Neural cell (in vitro differentiated cells): ENCODE measurements around the gene BMPR2. TPM values are rescaled to one million over a fixed set of nuclear protein-coding genes. Genes with fewer than 3 reads are reported as not detected.

ENCODE experiments used
- H2AFZ ChIP-seq: fragments of 200-600, 300-800 bp; sonication (generic), shearing (Covaris generic); 2 replicates; pipeline ENCODE4 v1.6.0; 2014; ENCODE audit warnings: low read depth, mild to moderate bottlenecking, antibody characterized with exemption, low read length, moderate library complexity
- H3F3A ChIP-seq: fragments of 200-600 bp; shearing (Covaris generic); 2 replicates; pipeline ENCODE4 v1.6.1; 2016; ENCODE audit warnings: mild to moderate bottlenecking, moderate library complexity, mixed read lengths, antibody characterized with exemption, low read length; ENCODE audit not compliant: insufficient read depth, poor library complexity, severe bottlenecking
- H3K27ac ChIP-seq: fragments of 200-600, 300-800 bp; sonication (generic), shearing (Covaris generic); 2 replicates; pipeline ENCODE4 v1.5.1; 2014; ENCODE audit warnings: mild to moderate bottlenecking, low read length, moderate library complexity
- H3K27me3 ChIP-seq: fragments of 300-800, 200-600 bp; sonication (generic), shearing (Covaris generic); 2 replicates; pipeline ENCODE4 v1.6.0; 2014; ENCODE audit warnings: mild to moderate bottlenecking, low read depth, low read length, moderate library complexity; ENCODE audit not compliant: insufficient read depth
- H3K36me3 ChIP-seq: fragments of 300-800, 200-600 bp; sonication (generic), shearing (Covaris generic); 2 replicates; pipeline ENCODE4 v1.5.1; 2014; ENCODE audit warnings: mild to moderate bottlenecking, antibody characterized with exemption, low read length, moderate library complexity; ENCODE audit not compliant: insufficient read depth
- H3K4me2 ChIP-seq: fragments of 300-800, 200-600 bp; sonication (generic), shearing (Covaris generic); 2 replicates; pipeline ENCODE4 v1.6.0; 2014; ENCODE audit warnings: mild to moderate bottlenecking, low read length
- H3K4me3 ChIP-seq: fragments of 300-800, 200-600 bp; sonication (generic), shearing (Covaris generic); 2 replicates; pipeline ENCODE4 v1.5.1; 2014; ENCODE audit warnings: mild to moderate bottlenecking, low read length, moderate library complexity
- H3K79me2 ChIP-seq: fragments of 200-600 bp; shearing (Covaris generic); replicated peaks from 2 replicates; pipeline ENCODE4 v1.6.0; 2014; ENCODE audit warnings: mild to moderate bottlenecking, low read length, moderate library complexity; ENCODE audit not compliant: insufficient read depth
- H3K9ac ChIP-seq: fragments of 300-800, 200-600 bp; sonication (generic), shearing (Covaris generic); 2 replicates; pipeline ENCODE4 v1.6.1; 2016; ENCODE audit warnings: mild to moderate bottlenecking, low read length, mixed read lengths
- H3K9me2 ChIP-seq: fragments of 200-600 bp; shearing (Covaris generic); 2 replicates; pipeline ENCODE4 v1.6.1; 2016; ENCODE audit warnings: mild to moderate bottlenecking, low read length, mixed read lengths; ENCODE audit not compliant: insufficient read depth
- H3K9me3 ChIP-seq: fragments of 200-600, 300-800 bp; sonication (generic), shearing (Covaris generic); 2 replicates; pipeline ENCODE4 v1.6.1; 2016; ENCODE audit warnings: mild to moderate bottlenecking, mixed run types, low read length, moderate library complexity, mixed read lengths
- H4K20me1 ChIP-seq: fragments of 200-600 bp; shearing (Covaris generic); 2 replicates; pipeline ENCODE4 v1.6.1; 2016; ENCODE audit warnings: mild to moderate bottlenecking, mixed run types; ENCODE audit not compliant: insufficient read depth
- EP300 ChIP-seq: fragments of 450-650 bp; conservative IDR thresholded peaks from 2 replicates; pipeline ENCODE4 v1.6.1; 2014; ENCODE audit warnings: antibody characterized with exemption, mild to moderate bottlenecking, moderate library complexity; ENCODE audit not compliant: poor library complexity, severe bottlenecking
- EZH2 ChIP-seq: fragments of 200-600, 300-800 bp; shearing (Covaris generic), sonication (generic); IDR thresholded peaks from 2 replicates; pipeline ENCODE4 v1.6.1; 2014; ENCODE audit warnings: antibody characterized with exemption, low read length, borderline replicate concordance, mild to moderate bottlenecking; ENCODE audit not compliant: insufficient read depth, poor library complexity, severe bottlenecking
- MXI1 ChIP-seq: fragments of 450-650 bp; conservative IDR thresholded peaks from 2 replicates; pipeline ENCODE4 v1.6.1; 2014; ENCODE audit warnings: antibody characterized with exemption, mild to moderate bottlenecking; ENCODE audit not compliant: poor library complexity, severe bottlenecking
- POLR2AphosphoS5 ChIP-seq: IDR thresholded peaks from 2 replicates; pipeline ENCODE4 v1.6.1; 2012
- RAD21 ChIP-seq: fragments of 450-650 bp; conservative IDR thresholded peaks from 2 replicates; pipeline ENCODE4 v1.6.1; 2014; ENCODE audit warnings: antibody characterized with exemption, mild to moderate bottlenecking, moderate library complexity
- SMC3 ChIP-seq: fragments of 450-650 bp; conservative IDR thresholded peaks from 2 replicates; pipeline ENCODE4 v1.6.1; 2014; ENCODE audit warnings: antibody characterized with exemption, mild to moderate bottlenecking, moderate library complexity; ENCODE audit not compliant: poor library complexity
- TAF1 ChIP-seq: IDR thresholded peaks from 2 replicates; pipeline ENCODE4 v1.6.1; 2012; ENCODE audit warnings: low read depth
- polyA plus RNA-seq: library from polyadenylated mRNA; depleted of rRNA; stranded (reverse); fragments of >200 nt; gene quantifications from 2 replicates; pipeline ENCODE4 v1.2.3, GENCODE V29; 2014
- TF ChIP-seq, protein P1 (sequence below): fragments of 450-650 bp; IDR thresholded peaks from 2 replicates; pipeline ENCODE4 v1.5.1; 2014; ENCODE audit warnings: antibody characterized with exemption, mild to moderate bottlenecking, moderate library complexity; ENCODE audit not compliant: poor library complexity, severe bottlenecking
- TF ChIP-seq, protein P2 (sequence below): IDR thresholded peaks from 2 replicates; pipeline ENCODE4 v1.6.1; 2012; ENCODE audit warnings: borderline replicate concordance

BMPR2 gene
- polyA plus RNA-seq, 1 donor from 2014 or later: 18.4 TPM

DNA sequence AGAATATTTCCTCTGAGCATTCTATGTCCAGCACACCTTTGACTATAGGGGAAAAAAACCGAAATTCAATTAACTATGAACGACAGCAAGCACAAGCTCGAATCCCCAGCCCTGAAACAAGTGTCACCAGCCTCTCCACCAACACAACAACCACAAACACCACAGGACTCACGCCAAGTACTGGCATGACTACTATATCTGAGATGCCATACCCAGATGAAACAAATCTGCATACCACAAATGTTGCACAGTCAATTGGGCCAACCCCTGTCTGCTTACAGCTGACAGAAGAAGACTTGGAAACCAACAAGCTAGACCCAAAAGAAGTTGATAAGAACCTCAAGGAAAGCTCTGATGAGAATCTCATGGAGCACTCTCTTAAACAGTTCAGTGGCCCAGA lies 179.2 kb downstream of the BMPR2 start:
- H3K36me3 ChIP-seq: peaks cover 5% of the 10 kb centered on the region
- H3K4me3 ChIP-seq: no peak overlapping the region
- no peaks in the 10 kb centered on the region for H3K27me3 ChIP-seq
- no peaks in the 10 kb centered on the region for H3K9me2 ChIP-seq
- H3K9ac ChIP-seq: no peak overlapping the region
- no peak overlapping the region for H2AFZ ChIP-seq
- no peaks in the 10 kb centered on the region for H3K9me3 ChIP-seq
- H3K27ac ChIP-seq: no peak overlapping the region
- H3K79me2 ChIP-seq: no peaks in the 10 kb centered on the region
- TF ChIP-seq EP300 (no peak), EZH2 (no peak), RAD21 (no peak), SMC3 (no peak), MXI1 (no peak), TAF1 (no peak), POLR2AphosphoS5 (no peak)
- TF ChIP-seq, protein P1, sequence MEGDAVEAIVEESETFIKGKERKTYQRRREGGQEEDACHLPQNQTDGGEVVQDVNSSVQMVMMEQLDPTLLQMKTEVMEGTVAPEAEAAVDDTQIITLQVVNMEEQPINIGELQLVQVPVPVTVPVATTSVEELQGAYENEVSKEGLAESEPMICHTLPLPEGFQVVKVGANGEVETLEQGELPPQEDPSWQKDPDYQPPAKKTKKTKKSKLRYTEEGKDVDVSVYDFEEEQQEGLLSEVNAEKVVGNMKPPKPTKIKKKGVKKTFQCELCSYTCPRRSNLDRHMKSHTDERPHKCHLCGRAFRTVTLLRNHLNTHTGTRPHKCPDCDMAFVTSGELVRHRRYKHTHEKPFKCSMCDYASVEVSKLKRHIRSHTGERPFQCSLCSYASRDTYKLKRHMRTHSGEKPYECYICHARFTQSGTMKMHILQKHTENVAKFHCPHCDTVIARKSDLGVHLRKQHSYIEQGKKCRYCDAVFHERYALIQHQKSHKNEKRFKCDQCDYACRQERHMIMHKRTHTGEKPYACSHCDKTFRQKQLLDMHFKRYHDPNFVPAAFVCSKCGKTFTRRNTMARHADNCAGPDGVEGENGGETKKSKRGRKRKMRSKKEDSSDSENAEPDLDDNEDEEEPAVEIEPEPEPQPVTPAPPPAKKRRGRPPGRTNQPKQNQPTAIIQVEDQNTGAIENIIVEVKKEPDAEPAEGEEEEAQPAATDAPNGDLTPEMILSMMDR: no peak
- TF ChIP-seq, protein P2, sequence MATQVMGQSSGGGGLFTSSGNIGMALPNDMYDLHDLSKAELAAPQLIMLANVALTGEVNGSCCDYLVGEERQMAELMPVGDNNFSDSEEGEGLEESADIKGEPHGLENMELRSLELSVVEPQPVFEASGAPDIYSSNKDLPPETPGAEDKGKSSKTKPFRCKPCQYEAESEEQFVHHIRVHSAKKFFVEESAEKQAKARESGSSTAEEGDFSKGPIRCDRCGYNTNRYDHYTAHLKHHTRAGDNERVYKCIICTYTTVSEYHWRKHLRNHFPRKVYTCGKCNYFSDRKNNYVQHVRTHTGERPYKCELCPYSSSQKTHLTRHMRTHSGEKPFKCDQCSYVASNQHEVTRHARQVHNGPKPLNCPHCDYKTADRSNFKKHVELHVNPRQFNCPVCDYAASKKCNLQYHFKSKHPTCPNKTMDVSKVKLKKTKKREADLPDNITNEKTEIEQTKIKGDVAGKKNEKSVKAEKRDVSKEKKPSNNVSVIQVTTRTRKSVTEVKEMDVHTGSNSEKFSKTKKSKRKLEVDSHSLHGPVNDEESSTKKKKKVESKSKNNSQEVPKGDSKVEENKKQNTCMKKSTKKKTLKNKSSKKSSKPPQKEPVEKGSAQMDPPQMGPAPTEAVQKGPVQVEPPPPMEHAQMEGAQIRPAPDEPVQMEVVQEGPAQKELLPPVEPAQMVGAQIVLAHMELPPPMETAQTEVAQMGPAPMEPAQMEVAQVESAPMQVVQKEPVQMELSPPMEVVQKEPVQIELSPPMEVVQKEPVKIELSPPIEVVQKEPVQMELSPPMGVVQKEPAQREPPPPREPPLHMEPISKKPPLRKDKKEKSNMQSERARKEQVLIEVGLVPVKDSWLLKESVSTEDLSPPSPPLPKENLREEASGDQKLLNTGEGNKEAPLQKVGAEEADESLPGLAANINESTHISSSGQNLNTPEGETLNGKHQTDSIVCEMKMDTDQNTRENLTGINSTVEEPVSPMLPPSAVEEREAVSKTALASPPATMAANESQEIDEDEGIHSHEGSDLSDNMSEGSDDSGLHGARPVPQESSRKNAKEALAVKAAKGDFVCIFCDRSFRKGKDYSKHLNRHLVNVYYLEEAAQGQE: no peak
- no peak overlapping the region for H3K4me2 ChIP-seq
- H3F3A ChIP-seq: no peaks in the 10 kb centered on the region
- H4K20me1 ChIP-seq: no peaks in the 10 kb centered on the region

DNA sequence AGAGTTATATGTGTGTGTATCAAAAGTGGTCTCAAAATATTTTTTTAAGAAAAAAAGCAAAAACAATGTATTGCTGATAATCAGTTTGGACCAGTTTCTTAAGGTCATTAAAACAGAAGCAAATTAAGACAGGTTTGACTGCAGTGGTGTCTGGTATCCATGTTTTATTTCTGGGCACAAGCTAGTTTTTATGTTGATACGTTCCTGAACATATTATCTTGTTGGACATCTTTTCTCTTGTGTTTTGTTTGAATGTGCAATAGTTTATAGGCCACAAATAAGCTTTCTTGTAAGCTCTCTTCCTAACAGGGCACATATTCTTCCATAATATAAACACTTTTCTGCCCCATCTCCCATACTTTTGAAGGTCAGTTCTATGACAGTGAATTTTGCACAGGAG lies 184.1 kb downstream of the BMPR2 start:
- Histone ChIP-seq H3K36me3 (peaks cover 8% of the 10 kb centered on the region), H3K9ac (no peak overlapping the region), H3K9me2 (no peaks in the 10 kb centered on the region), H4K20me1 (no peaks in the 10 kb centered on the region), H3K9me3 (no peaks in the 10 kb centered on the region), H3K79me2 (no peaks in the 10 kb centered on the region), H3K4me3 (no peak overlapping the region), H3K4me2 (no peak overlapping the region), H3K27me3 (no peaks in the 10 kb centered on the region), H2AFZ (no peak overlapping the region), H3F3A (no peaks in the 10 kb centered on the region), H3K27ac (no peak overlapping the region)
- TF ChIP-seq EZH2: no peak
- no peak for TF ChIP-seq EP300
- no peak for TF ChIP-seq POLR2AphosphoS5
- TF ChIP-seq, protein P1: no peak
- TF ChIP-seq MXI1: no peak
- no peak for TF ChIP-seq RAD21
- TF ChIP-seq, protein P2: no peak
- TF ChIP-seq SMC3: no peak
- TF ChIP-seq TAF1: no peak
